Measurements from ENCODE around the gene DMRT1.

The DMRT1 gene

GRCh38 chr9:840343-840742 lies 1.2 kb upstream of the DMRT1 start:
- TF ChIP-seq, protein P1, sequence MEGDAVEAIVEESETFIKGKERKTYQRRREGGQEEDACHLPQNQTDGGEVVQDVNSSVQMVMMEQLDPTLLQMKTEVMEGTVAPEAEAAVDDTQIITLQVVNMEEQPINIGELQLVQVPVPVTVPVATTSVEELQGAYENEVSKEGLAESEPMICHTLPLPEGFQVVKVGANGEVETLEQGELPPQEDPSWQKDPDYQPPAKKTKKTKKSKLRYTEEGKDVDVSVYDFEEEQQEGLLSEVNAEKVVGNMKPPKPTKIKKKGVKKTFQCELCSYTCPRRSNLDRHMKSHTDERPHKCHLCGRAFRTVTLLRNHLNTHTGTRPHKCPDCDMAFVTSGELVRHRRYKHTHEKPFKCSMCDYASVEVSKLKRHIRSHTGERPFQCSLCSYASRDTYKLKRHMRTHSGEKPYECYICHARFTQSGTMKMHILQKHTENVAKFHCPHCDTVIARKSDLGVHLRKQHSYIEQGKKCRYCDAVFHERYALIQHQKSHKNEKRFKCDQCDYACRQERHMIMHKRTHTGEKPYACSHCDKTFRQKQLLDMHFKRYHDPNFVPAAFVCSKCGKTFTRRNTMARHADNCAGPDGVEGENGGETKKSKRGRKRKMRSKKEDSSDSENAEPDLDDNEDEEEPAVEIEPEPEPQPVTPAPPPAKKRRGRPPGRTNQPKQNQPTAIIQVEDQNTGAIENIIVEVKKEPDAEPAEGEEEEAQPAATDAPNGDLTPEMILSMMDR (IDR thresholded peaks at IDR 0.05; ENCODE audit: control insufficient read depth, extremely low read depth, insufficient read depth), result no peak
- no peak overlapping the region for H3K4me3 ChIP-seq (ENCODE audit: low read depth, low read length)
- DNase-seq (ENCODE audit: low read depth), result no peak

GRCh38 chr9:842635-843426 lies 1.3 kb downstream of the DMRT1 start:
- no peak overlapping the region for H3K4me3 ChIP-seq (ENCODE audit: low read depth, low read length)
- TF ChIP-seq, protein P1 (IDR thresholded peaks at IDR 0.05; ENCODE audit: control insufficient read depth, extremely low read depth, insufficient read depth), result no peak
- DNase-seq (ENCODE audit: low read depth), result no peak

- TF ChIP-seq, protein P1 (IDR thresholded peaks at IDR 0.05; ENCODE audit: control insufficient read depth, extremely low read depth, insufficient read depth), result no peak
- H3K4me3 ChIP-seq (ENCODE audit: low read depth, low read length), result no peak overlapping the region
- DNase-seq (ENCODE audit: low read depth), result no peak
Observed at GRCh38 chr9:843427-843785, 1.9 kb downstream of the DMRT1 start.

GRCh38 chr9:846852-847251 lies 5.4 kb downstream of the DMRT1 start:
- DNase-seq (ENCODE audit: low read depth), result no peak
- H3K4me3 ChIP-seq (ENCODE audit: low read depth, low read length), result no peak overlapping the region
- TF ChIP-seq, protein P1 (IDR thresholded peaks at IDR 0.05; ENCODE audit: control insufficient read depth, extremely low read depth, insufficient read depth), result no peak

GRCh38 chr9:847505-847904 lies 6.0 kb downstream of the DMRT1 start:
- no peak overlapping the region for H3K4me3 ChIP-seq (ENCODE audit: low read depth, low read length)
- TF ChIP-seq, protein P1 (IDR thresholded peaks at IDR 0.05; ENCODE audit: control insufficient read depth, extremely low read depth, insufficient read depth), result no peak
- DNase-seq (ENCODE audit: low read depth), result no peak

GRCh38 chr9:849431-849830 lies 7.9 kb downstream of the DMRT1 start:
- no peak for DNase-seq (ENCODE audit: low read depth)
- TF ChIP-seq, protein P1 (IDR thresholded peaks at IDR 0.05; ENCODE audit: control insufficient read depth, extremely low read depth, insufficient read depth), result no peak
- no peak overlapping the region for H3K4me3 ChIP-seq (ENCODE audit: low read depth, low read length)

DNA sequence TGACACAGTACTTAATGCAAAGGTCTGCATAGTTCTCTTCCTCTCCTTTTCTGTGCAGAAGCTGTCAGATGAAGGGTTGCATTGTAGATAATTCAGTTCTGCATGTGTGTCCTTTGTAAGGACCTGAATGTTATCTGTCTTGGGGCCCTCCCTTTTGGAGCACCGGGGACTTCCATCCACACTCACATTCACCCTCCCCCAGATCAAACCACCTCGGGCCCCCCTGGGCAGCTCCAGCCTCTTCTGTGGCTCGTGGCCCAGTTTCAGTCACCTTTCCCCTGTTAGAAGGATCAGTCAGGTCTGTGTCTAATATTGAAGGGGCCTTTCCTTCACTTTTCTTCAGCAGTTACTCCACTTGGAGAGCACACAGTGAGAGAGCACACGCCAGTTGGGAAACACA lies 11.0 kb downstream of the DMRT1 start:
- TF ChIP-seq, protein P1 (IDR thresholded peaks at IDR 0.05; ENCODE audit: control insufficient read depth, extremely low read depth, insufficient read depth), result no peak
- no peak for DNase-seq (ENCODE audit: low read depth)
- no peak overlapping the region for H3K4me3 ChIP-seq (ENCODE audit: low read depth, low read length)
